ENCODE data around the gene SDK1.

The SDK1 gene

DNA sequence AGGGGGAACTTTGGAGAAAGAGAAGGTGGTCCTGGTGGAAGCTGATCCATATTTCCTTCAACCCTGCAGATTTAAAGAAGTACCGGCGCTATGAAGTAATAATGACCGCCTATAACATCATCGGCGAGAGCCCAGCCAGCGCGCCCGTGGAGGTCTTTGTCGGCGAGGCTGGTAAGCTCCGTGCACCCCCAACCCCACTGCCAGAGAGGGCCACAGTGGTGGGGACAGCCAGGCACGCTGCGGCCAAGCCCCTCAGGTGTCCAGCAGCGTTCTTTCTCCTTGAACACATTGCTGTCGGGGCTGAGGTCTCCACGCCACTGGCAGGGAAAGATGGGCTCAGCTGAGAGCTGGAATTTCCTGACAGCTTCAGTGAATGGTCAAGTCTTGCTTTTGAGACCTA, 877.4 kb downstream of the SDK1 start:
- no CpG with 5 or more reads among the region's 16 CpGs for WGBS, 2 donors (ENCODE audit: extremely low coverage in 2 of 2, insufficient read length in 2 of 2, insufficient replicate concordance in 1 of 2)
- Histone ChIP-seq H3K4me2 (ENCODE audit: insufficient read depth, low read length, poor library complexity, severe bottlenecking) (no peak overlapping the region), H3K9ac (ENCODE audit: low read depth, low read length, poor library complexity) (no peak overlapping the region), H3K79me1 (ENCODE audit: low read depth, low read length) (no peaks in the 10 kb centered on the region), H2AFZ (ENCODE audit: low read length) (no peak overlapping the region), H3K14ac (ENCODE audit: low read length) (no peak overlapping the region), H2BK15ac (ENCODE audit: low read length) (no peak overlapping the region), H2AK5ac (ENCODE audit: low read depth, low read length) (no peak overlapping the region), H3K4me1 (ENCODE audit: control insufficient read depth in 2 of 2, insufficient read depth in 1 of 2, low read depth in 1 of 2, low read length in 2 of 2) (no peaks in the 10 kb centered on the region), H2BK120ac (ENCODE audit: low read depth, low read length) (no peak overlapping the region), H3K4me3 (ENCODE audit: low read length in 2 of 2) (no peak overlapping the region), H2BK5ac (ENCODE audit: low read length) (no peak overlapping the region), H4K8ac (ENCODE audit: low read depth, low read length) (no peak overlapping the region), H3K27ac (replicated peaks; ENCODE audit: low read length) (no peak overlapping the region), H3K27me3 (ENCODE audit: control insufficient read depth in 3 of 3, insufficient read depth in 3 of 3, low read depth in 1 of 3, low read length in 3 of 3) (no peaks in the 10 kb centered on the region), H3K18ac (ENCODE audit: low read length) (peak overlapping the region; percentile 83), H3K36me3 (replicated peaks in 1 of 2; ENCODE audit: control insufficient read depth in 2 of 2, insufficient read depth in 2 of 2, low read length in 2 of 2) (no peaks in the 10 kb centered on the region), H2BK12ac (ENCODE audit: low read length) (peak overlapping the region; percentile 16), H3K23ac (ENCODE audit: low read depth, low read length, poor library complexity) (peak overlapping the region; percentile 82), H3K4ac (ENCODE audit: low read length) (no peak overlapping the region), H3K9me3 (replicated peaks in 1 of 2; ENCODE audit: control insufficient read depth in 2 of 2, insufficient read depth in 1 of 2, low read depth in 1 of 2, low read length in 2 of 2) (peaks cover 4 to 13% of the 10 kb centered on the region in 2 donors), H4K91ac (ENCODE audit: low read depth, low read length, poor library complexity) (no peak overlapping the region)
- DNase-seq (ENCODE audit: low spot score) = no peak

DNA sequence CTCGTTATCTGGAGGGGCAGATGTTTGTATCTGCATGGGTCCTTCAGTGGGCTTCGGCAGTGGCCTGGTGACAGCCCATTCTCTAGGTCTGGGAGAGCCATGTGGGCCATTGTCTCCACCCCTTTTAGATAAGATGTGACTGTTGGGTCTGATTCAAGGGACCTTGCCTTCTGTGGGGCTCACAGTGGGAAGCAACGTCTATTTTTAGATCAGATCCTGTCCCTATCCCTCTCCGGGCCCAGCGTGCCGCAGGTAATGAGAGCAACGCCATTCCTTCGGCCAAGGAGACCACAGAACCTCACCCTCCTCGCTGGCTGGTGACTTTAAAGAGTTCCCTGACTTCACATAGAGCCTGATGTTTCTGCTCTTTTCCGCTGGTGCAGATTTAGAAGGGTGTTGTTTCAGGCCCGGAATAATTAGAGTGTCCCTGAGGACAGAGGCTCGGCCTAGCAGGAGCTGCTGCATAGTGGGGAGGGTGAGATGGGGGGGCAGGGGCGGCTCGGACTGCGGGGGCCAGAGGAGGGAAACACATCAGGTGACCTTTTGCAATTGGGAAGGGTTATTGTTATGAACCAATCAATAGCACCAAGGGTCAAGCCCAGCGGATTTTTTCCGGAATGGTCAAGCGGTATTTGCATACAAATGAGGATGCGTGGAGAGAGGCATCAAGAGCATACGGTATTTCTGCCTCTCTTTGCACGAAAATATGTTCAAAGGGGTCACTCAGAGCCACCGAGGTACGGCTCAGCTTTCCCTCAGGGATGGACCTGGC, 878.0 kb downstream of the SDK1 start:
- Histone ChIP-seq H2BK120ac (ENCODE audit: low read depth, low read length) (no peak overlapping the region), H3K9ac (ENCODE audit: low read depth, low read length, poor library complexity) (no peak overlapping the region), H2BK5ac (ENCODE audit: low read length) (no peak overlapping the region), H3K36me3 (replicated peaks in 1 of 2; ENCODE audit: control insufficient read depth in 2 of 2, insufficient read depth in 2 of 2, low read length in 2 of 2) (no peaks in the 10 kb centered on the region), H3K9me3 (replicated peaks in 1 of 2; ENCODE audit: control insufficient read depth in 2 of 2, insufficient read depth in 1 of 2, low read depth in 1 of 2, low read length in 2 of 2) (peaks cover 4 to 13% of the 10 kb centered on the region in 2 donors), H2BK15ac (ENCODE audit: low read length) (no peak overlapping the region), H2AK5ac (ENCODE audit: low read depth, low read length) (no peak overlapping the region), H3K14ac (ENCODE audit: low read length) (peak overlapping the region; percentile 14), H3K27ac (replicated peaks; ENCODE audit: low read length) (no peak overlapping the region), H4K8ac (ENCODE audit: low read depth, low read length) (no peak overlapping the region), H3K27me3 (ENCODE audit: control insufficient read depth in 3 of 3, insufficient read depth in 3 of 3, low read depth in 1 of 3, low read length in 3 of 3) (no peaks in the 10 kb centered on the region), H4K91ac (ENCODE audit: low read depth, low read length, poor library complexity) (no peak overlapping the region), H3K23ac (ENCODE audit: low read depth, low read length, poor library complexity) (no peak overlapping the region), H3K79me1 (ENCODE audit: low read depth, low read length) (no peaks in the 10 kb centered on the region), H3K4ac (ENCODE audit: low read length) (no peak overlapping the region), H3K18ac (ENCODE audit: low read length) (no peak overlapping the region), H3K4me3 (ENCODE audit: low read length in 2 of 2) (no peak overlapping the region), H3K4me2 (ENCODE audit: insufficient read depth, low read length, poor library complexity, severe bottlenecking) (no peak overlapping the region), H2BK12ac (ENCODE audit: low read length) (no peak overlapping the region), H3K4me1 (ENCODE audit: control insufficient read depth in 2 of 2, insufficient read depth in 1 of 2, low read depth in 1 of 2, low read length in 2 of 2) (peaks cover 0 to 1% of the 10 kb centered on the region in 2 donors), H2AFZ (ENCODE audit: low read length) (no peak overlapping the region)
- no CpG with 5 or more reads among the region's 23 CpGs for WGBS, 2 donors (ENCODE audit: extremely low coverage in 2 of 2, insufficient read length in 2 of 2, insufficient replicate concordance in 1 of 2)
- no peak for DNase-seq (ENCODE audit: low spot score)

DNA sequence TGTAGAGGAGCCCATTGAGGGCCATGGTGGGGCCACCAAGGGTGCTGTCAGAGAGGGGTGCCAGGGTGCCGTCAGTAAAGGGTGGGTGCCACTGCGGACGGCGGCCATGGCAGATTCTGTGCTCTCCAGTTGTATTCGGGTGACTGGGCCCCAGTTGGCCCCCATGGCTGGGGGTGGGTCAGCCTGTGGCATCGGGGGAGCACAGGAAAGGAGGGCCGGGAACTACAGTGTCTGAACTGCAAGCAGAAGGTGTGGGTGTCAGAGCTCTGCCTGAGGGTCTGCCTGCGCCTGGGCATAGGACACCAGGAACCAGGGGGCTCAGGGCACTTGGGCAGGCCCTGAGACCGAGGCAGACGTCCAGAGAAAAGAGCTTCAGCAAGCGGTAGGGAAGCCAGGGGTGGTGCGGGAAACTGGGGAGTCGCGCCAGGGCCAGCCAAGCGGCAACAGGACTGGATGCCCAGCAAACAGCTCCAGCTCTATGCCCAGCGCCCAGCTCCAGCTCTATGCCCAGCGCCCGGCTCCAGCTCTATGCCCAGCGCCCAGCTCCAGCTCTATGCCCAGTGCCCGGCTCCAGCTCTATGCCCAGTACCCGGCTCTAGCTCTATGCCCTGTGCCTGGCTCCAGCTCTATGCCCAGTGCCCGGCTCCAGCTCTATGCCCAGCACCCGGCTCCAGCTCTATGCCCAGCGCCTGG, 878.8 kb downstream of the SDK1 start:
- Histone ChIP-seq H3K4me3 (ENCODE audit: low read length in 2 of 2) (no peak overlapping the region), H2BK15ac (ENCODE audit: low read length) (no peak overlapping the region), H2AFZ (ENCODE audit: low read length) (no peak overlapping the region), H3K27ac (replicated peaks; ENCODE audit: low read length) (no peak overlapping the region), H3K14ac (ENCODE audit: low read length) (peak overlapping the region; percentile 14), H3K23ac (ENCODE audit: low read depth, low read length, poor library complexity) (no peak overlapping the region), H3K79me1 (ENCODE audit: low read depth, low read length) (no peaks in the 10 kb centered on the region), H3K4ac (ENCODE audit: low read length) (no peak overlapping the region), H2AK5ac (ENCODE audit: low read depth, low read length) (peak overlapping the region; percentile 39), H3K27me3 (ENCODE audit: control insufficient read depth in 3 of 3, insufficient read depth in 3 of 3, low read depth in 1 of 3, low read length in 3 of 3) (no peaks in the 10 kb centered on the region), H3K9ac (ENCODE audit: low read depth, low read length, poor library complexity) (no peak overlapping the region), H3K18ac (ENCODE audit: low read length) (peak overlapping the region; percentile 77), H2BK120ac (ENCODE audit: low read depth, low read length) (no peak overlapping the region), H3K9me3 (replicated peaks in 1 of 2; ENCODE audit: control insufficient read depth in 2 of 2, insufficient read depth in 1 of 2, low read depth in 1 of 2, low read length in 2 of 2) (peaks cover 4 to 13% of the 10 kb centered on the region in 2 donors), H4K8ac (ENCODE audit: low read depth, low read length) (no peak overlapping the region), H2BK5ac (ENCODE audit: low read length) (no peak overlapping the region), H3K36me3 (replicated peaks in 1 of 2; ENCODE audit: control insufficient read depth in 2 of 2, insufficient read depth in 2 of 2, low read length in 2 of 2) (no peaks in the 10 kb centered on the region), H4K91ac (ENCODE audit: low read depth, low read length, poor library complexity) (peak overlapping the region; percentile 19), H3K4me2 (ENCODE audit: insufficient read depth, low read length, poor library complexity, severe bottlenecking) (no peak overlapping the region), H2BK12ac (ENCODE audit: low read length) (no peak overlapping the region), H3K4me1 (ENCODE audit: control insufficient read depth in 2 of 2, insufficient read depth in 1 of 2, low read depth in 1 of 2, low read length in 2 of 2) (peaks cover 0 to 1% of the 10 kb centered on the region in 2 donors)
- DNase-seq (ENCODE audit: low spot score) = no peak
- WGBS, 2 donors (ENCODE audit: extremely low coverage in 2 of 2, insufficient read length in 2 of 2, insufficient replicate concordance in 1 of 2) = no CpG with 5 or more reads among the region's 24 CpGs

DNA sequence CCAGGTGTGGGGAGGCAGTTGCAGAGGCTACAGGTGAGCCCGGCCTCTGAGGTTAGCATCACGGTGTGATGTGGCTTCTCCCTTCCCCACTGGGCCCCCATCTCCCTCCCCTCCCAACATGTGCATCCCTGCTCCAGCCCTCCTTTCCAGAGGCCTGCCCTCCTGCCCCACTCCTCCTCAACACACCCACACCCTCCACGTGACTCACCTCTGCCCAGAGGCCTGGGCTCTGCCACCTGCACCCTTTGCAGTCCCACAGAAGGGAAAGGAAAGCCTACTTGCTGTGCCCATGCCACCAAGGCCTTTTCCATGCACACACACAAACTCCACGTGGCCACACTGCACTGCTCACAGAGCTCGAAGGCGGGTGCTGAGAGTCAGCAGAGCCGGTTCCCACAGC, 880.4 kb downstream of the SDK1 start:
- Histone ChIP-seq H2BK5ac (ENCODE audit: low read length) (peak overlapping the region; percentile 10), H4K8ac (ENCODE audit: low read depth, low read length) (no peak overlapping the region)

More for the DNA sequence above, 880.4 kb downstream of the SDK1 start:
- no peak overlapping the region for H3K23ac ChIP-seq (ENCODE audit: low read depth, low read length, poor library complexity)
- H3K4ac ChIP-seq (ENCODE audit: low read length) = no peak overlapping the region
- no peak overlapping the region for H3K9ac ChIP-seq (ENCODE audit: low read depth, low read length, poor library complexity)
- no peak overlapping the region for H4K91ac ChIP-seq (ENCODE audit: low read depth, low read length, poor library complexity)
- no peak overlapping the region for H2AFZ ChIP-seq (ENCODE audit: low read length)
- no peak overlapping the region for H2AK5ac ChIP-seq (ENCODE audit: low read depth, low read length)
- no peak overlapping the region for H3K18ac ChIP-seq (ENCODE audit: low read length)
- no CpG with 5 or more reads among the region's 7 CpGs for WGBS, 2 donors (ENCODE audit: extremely low coverage in 2 of 2, insufficient read length in 2 of 2, insufficient replicate concordance in 1 of 2)
- H3K36me3 ChIP-seq (replicated peaks in 1 of 2; ENCODE audit: control insufficient read depth in 2 of 2, insufficient read depth in 2 of 2, low read length in 2 of 2) = no peaks in the 10 kb centered on the region
- peaks cover 2 to 3% of the 10 kb centered on the region in 2 donors for H3K4me1 ChIP-seq (ENCODE audit: control insufficient read depth in 2 of 2, insufficient read depth in 1 of 2, low read depth in 1 of 2, low read length in 2 of 2)
- no peak overlapping the region for H3K4me3 ChIP-seq (ENCODE audit: low read length in 2 of 2)
- no peak for DNase-seq (ENCODE audit: low spot score)
- no peak overlapping the region for H2BK15ac ChIP-seq (ENCODE audit: low read length)
- H3K4me2 ChIP-seq (ENCODE audit: insufficient read depth, low read length, poor library complexity, severe bottlenecking) = no peak overlapping the region
- peaks cover 4 to 13% of the 10 kb centered on the region in 2 donors for H3K9me3 ChIP-seq (replicated peaks in 1 of 2; ENCODE audit: control insufficient read depth in 2 of 2, insufficient read depth in 1 of 2, low read depth in 1 of 2, low read length in 2 of 2)
- no peaks in the 10 kb centered on the region for H3K79me1 ChIP-seq (ENCODE audit: low read depth, low read length)
- no peak overlapping the region for H2BK12ac ChIP-seq (ENCODE audit: low read length)
- H3K27ac ChIP-seq (replicated peaks; ENCODE audit: low read length) = no peak overlapping the region
- H3K27me3 ChIP-seq (ENCODE audit: control insufficient read depth in 3 of 3, insufficient read depth in 3 of 3, low read depth in 1 of 3, low read length in 3 of 3) = no peaks in the 10 kb centered on the region
- no peak overlapping the region for H3K14ac ChIP-seq (ENCODE audit: low read length)
- no peak overlapping the region for H2BK120ac ChIP-seq (ENCODE audit: low read depth, low read length)
